Thyroid gland (tissue), 4 donors: Measurements from ENCODE around the gene MGMT. TPM values are rescaled to one million over a fixed set of nuclear protein-coding genes. Genes with fewer than 3 reads are reported as not detected.

Experiments
- DNase-seq, 2 donors: peaks; one replicate each; pipeline ENCODE4 v3.0.0-alpha.2; 2019
- H3K27ac ChIP-seq, 3 donors: fragments of 200-600 bp; sonication (generic); 1 replicate in 2 of 3; 2 replicates in 1 of 3; pipeline ENCODE4 v1.5.1; 2016 to 2019; ENCODE audit warnings: mild to moderate bottlenecking in 1 of 3, moderate library complexity in 1 of 3
- H3K27me3 ChIP-seq: fragments of 200-600 bp; sonication (generic); one replicate; pipeline ENCODE4 v1.5.1; 2019
- H3K36me3 ChIP-seq, 2 donors: fragments of 200-600 bp; sonication (generic); one replicate each; pipeline ENCODE4 v1.5.1; 2016 to 2019
- H3K4me1 ChIP-seq, 2 donors: fragments of 200-600 bp; sonication (generic); one replicate each; pipeline ENCODE4 v1.5.1; 2017 to 2019
- H3K4me3 ChIP-seq, 3 donors: fragments of 200-600 bp; sonication (generic); replicated peaks in 1 of 3; 1 replicate in 2 of 3; 2 replicates in 1 of 3; pipeline ENCODE4 v1.5.1; 2016; ENCODE audit warnings: mild to moderate bottlenecking in 1 of 3
- H3K9me3 ChIP-seq: fragments of 200-600 bp; sonication (generic); one replicate; pipeline ENCODE4 v1.5.1; 2017
- CTCF ChIP-seq, 6 experiments: fragments of 200-600 bp in 3 of 6; fragments of 450-650 bp in 3 of 6; sonication (generic) in 3 of 6; IDR thresholded peaks; one replicate each; pipeline ENCODE4 v1.5.1; 2016 to 2019; ENCODE audit warnings: antibody characterized with exemption in 6 of 6, mild to moderate bottlenecking in 2 of 6, inconsistent platforms in 1 of 6, moderate library complexity in 1 of 6
- POLR2A ChIP-seq, 2 donors: fragments of 450-650 bp; IDR thresholded peaks; one replicate each; pipeline ENCODE4 v1.6.1; 2017; ENCODE audit warnings: antibody characterized with exemption in 2 of 2, mild to moderate bottlenecking in 2 of 2, moderate library complexity in 1 of 2
- WGBS, 2 donors: methylation state at CpG; one replicate each; pipeline ENCODE4 v1.1.5; 2017; 5-methylcytosine and 5-hydroxymethylcytosine counted together
- intact Hi-C: fragments of 100-400 bp; cut with DNase I; formaldehyde crosslinking; loops from one replicate; pipeline ENCODE4 v1.15.1; 2023
- total RNA-seq, 4 donors: library from RNA; depleted of rRNA; stranded (reverse); fragments of >200 nt; gene quantifications; one replicate each; pipeline ENCODE4 v1.2.3, GENCODE V29; 2016

Gene MGMT
- total RNA-seq, 4 donors from 2014 or later = 17.6 to 48.7 (median 30.7) TPM

GRCh38 chr10:129552119-129552518 is 85.1 kb downstream of the MGMT start:
- no peak for TF ChIP-seq POLR2A (IDR thresholded peaks at IDR 0.05)
- TF ChIP-seq CTCF (IDR thresholded peaks at IDR 0.05) = no peak
- Histone ChIP-seq H3K27me3 (no peaks in the 10 kb centered on the region), H3K9me3 (no peaks in the 10 kb centered on the region), H3K4me1 (no peaks in the 10 kb centered on the region), H3K27ac (no peak overlapping the region), H3K4me3 (no peak overlapping the region), H3K36me3 (no peaks in the 10 kb centered on the region)
- 90 to 94% methylated on average over 12 to 14 of the region's 14 CpGs for WGBS, 2 donors
- DNase-seq = no peak
- intact Hi-C loops = no loop called here

DNA sequence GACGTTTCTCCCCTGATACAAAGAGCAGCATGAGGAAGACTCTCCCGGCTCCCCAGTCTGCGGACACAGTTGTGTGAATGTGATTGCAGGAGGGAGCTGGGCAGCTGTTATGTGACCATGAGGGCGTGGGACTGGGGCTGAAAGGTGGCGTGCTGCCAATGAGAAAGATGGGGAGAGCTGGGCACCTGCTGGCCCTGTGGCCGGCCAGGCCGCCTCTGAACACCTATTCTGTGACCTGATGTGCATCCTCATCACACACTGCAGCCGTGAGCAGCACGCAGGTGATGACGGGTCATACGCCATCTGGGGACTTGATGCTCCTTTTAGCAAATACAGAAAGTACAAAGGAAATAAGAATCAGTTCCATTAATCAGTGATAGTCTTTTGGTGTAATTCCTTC is 86.9 kb downstream of the MGMT start:
- TF ChIP-seq CTCF (IDR thresholded peaks at IDR 0.05) (no peak), POLR2A (IDR thresholded peaks at IDR 0.05) (no peak)
- H3K36me3 ChIP-seq = no peaks in the 10 kb centered on the region
- WGBS, 2 donors = 96 to 97% methylated on average over 9 to 11 of the region's 11 CpGs
- intact Hi-C loops = no loop called here
- H3K4me1 ChIP-seq = no peaks in the 10 kb centered on the region
- no peaks in the 10 kb centered on the region for H3K9me3 ChIP-seq
- H3K27ac ChIP-seq = no peak overlapping the region
- no peak for DNase-seq
- H3K27me3 ChIP-seq = no peaks in the 10 kb centered on the region
- no peak overlapping the region for H3K4me3 ChIP-seq

DNA sequence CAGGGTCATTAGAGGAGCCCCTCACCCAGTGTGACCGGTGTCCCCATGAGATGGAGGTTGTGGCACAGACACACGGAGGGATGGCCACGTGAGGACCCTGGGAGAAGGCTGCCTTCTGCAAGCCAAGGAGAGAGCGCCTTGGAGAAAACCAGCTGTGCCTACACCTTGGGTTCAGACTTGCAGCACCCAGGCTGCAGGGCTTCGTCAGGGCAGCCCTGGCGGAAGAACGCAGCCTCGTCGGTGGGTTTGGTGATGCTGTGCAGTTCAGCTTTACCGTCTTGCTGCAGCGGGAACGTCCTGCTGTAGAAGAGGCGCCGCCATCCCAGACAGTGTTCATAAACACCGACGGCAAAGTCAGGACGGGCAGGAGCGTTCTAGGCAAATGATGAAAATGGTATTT is 89.3 kb downstream of the MGMT start:
- no peak for TF ChIP-seq POLR2A (IDR thresholded peaks at IDR 0.05)
- no peak for TF ChIP-seq CTCF (IDR thresholded peaks at IDR 0.05)
- Histone ChIP-seq H3K36me3 (no peaks in the 10 kb centered on the region), H3K4me1 (no peaks in the 10 kb centered on the region), H3K4me3 (no peak overlapping the region), H3K27ac (no peak overlapping the region), H3K27me3 (no peaks in the 10 kb centered on the region), H3K9me3 (no peaks in the 10 kb centered on the region)
- DNase-seq = no peak
- intact Hi-C loops = no loop called here
- WGBS, 2 donors = 95 to 98% methylated on average over 17 to 18 of the region's 18 CpGs

- TF ChIP-seq POLR2A (IDR thresholded peaks at IDR 0.05) (no peak), CTCF (IDR thresholded peaks at IDR 0.05) (no peak)
- Histone ChIP-seq H3K27ac (no peak overlapping the region), H3K4me3 (no peak overlapping the region), H3K9me3 (no peaks in the 10 kb centered on the region), H3K4me1 (no peaks in the 10 kb centered on the region), H3K36me3 (no peaks in the 10 kb centered on the region), H3K27me3 (no peaks in the 10 kb centered on the region)
- intact Hi-C loops = no loop called here
- DNase-seq = no peak
- WGBS, 2 donors = 79 to 82% methylated on average over 6 of the region's 6 CpGs
Measured at GRCh38 chr10:129560361-129560760, 93.3 kb downstream of the MGMT start.

DNA sequence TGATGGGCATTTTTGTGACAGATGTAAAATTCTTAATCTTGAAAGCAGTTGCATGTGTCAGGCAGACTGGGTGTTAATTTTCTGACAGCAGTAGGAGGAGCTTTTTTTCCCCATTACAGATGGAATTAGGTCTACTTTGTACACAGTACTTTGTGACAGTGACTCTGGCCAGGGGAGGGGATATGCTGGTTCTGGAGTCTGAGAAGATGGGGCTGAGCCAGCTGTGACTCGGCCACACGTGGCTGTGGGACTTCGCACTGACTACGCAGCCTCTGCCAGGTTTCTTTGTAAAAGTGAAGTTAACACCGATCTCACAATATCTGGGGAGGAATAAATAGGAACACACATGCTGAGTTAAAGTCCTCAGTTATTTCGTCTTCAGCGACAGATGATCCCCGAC is 95.4 kb downstream of the MGMT start:
- TF ChIP-seq POLR2A (IDR thresholded peaks at IDR 0.05) (no peak), CTCF (IDR thresholded peaks at IDR 0.05) (no peak)
- no peaks in the 10 kb centered on the region for H3K27me3 ChIP-seq
- DNase-seq = no peak
- intact Hi-C loops = no loop called here
- no peak overlapping the region for H3K27ac ChIP-seq
- no peaks in the 10 kb centered on the region for H3K4me1 ChIP-seq
- H3K9me3 ChIP-seq = no peaks in the 10 kb centered on the region
- H3K36me3 ChIP-seq = no peaks in the 10 kb centered on the region
- no peak overlapping the region for H3K4me3 ChIP-seq
- 95 to 97% methylated on average over 8 of the region's 8 CpGs for WGBS, 2 donors
